Measurements from ENCODE around the gene ELAVL4. TPM values are rescaled to one million over a fixed set of nuclear protein-coding genes. Genes with fewer than 3 reads are reported as not detected.

ELAVL4 gene
- 1.1 TPM for polyA plus RNA-seq (2013, experiment 1 of 2)
- 0.96 TPM for polyA plus RNA-seq (2013, experiment 2 of 2)

GRCh38 chr1:50108497-50109059 is at the start of gene ELAVL4:
Gene ELAVL4, plus strand, starts transcription at chr1:50108920. Its CDS starts 270 bp downstream, at chr1:50109190.
- no peak within 1 kb of the TSS for H3K27ac ChIP-seq (ENCODE audit: low read depth, low read length, severe bottlenecking)

GRCh38 chr1:50060279-50060678 is 48.4 kb upstream of the ELAVL4 start:
- Histone ChIP-seq H3K36me3 (ENCODE audit: control insufficient read depth, insufficient read depth, low read length) (no peaks in the 10 kb centered on the region), H3K27ac (ENCODE audit: low read depth, low read length, severe bottlenecking) (no peak overlapping the region), H3K4me1 (ENCODE audit: control insufficient read depth, insufficient read depth, low read length, poor library complexity, severe bottlenecking) (no peaks in the 10 kb centered on the region), H3K4me3 (ENCODE audit: extremely low read depth, insufficient read depth, low read length, poor library complexity, severe bottlenecking) (no peak overlapping the region), H3K9me3 (ENCODE audit: control insufficient read depth, low read length) (peaks cover 24% of the 10 kb centered on the region)
- whole genome bisulfite sequencing, 2 experiments (ENCODE audit: insufficient coverage in 2 of 2) = 50 to 64% methylated on average over 1 of the region's 3 CpGs

More at GRCh38 chr1:50108497-50109059, at the start of gene ELAVL4:
- no peaks in the 10 kb centered on the region for H3K36me3 ChIP-seq (ENCODE audit: control insufficient read depth, insufficient read depth, low read length)
- no peak within 1 kb of the TSS for H3K4me3 ChIP-seq (ENCODE audit: extremely low read depth, insufficient read depth, low read length, poor library complexity, severe bottlenecking)
- no peaks in the 10 kb centered on the region for H3K4me1 ChIP-seq (ENCODE audit: control insufficient read depth, insufficient read depth, low read length, poor library complexity, severe bottlenecking)
- no peaks in the 10 kb centered on the region for H3K9me3 ChIP-seq (ENCODE audit: control insufficient read depth, low read length)
- WGBS, 2 experiments (ENCODE audit: insufficient coverage in 2 of 2) = 59 to 60% methylated on average over 8 to 9 of the region's 11 CpGs

GRCh38 chr1:50066806-50067205 is 41.9 kb upstream of the ELAVL4 start:
- H3K9me3 ChIP-seq (ENCODE audit: control insufficient read depth, low read length) = peaks cover 13% of the 10 kb centered on the region
- no peak overlapping the region for H3K27ac ChIP-seq (ENCODE audit: low read depth, low read length, severe bottlenecking)
- H3K4me3 ChIP-seq (ENCODE audit: extremely low read depth, insufficient read depth, low read length, poor library complexity, severe bottlenecking) = no peak overlapping the region
- no peaks in the 10 kb centered on the region for H3K4me1 ChIP-seq (ENCODE audit: control insufficient read depth, insufficient read depth, low read length, poor library complexity, severe bottlenecking)
- no peaks in the 10 kb centered on the region for H3K36me3 ChIP-seq (ENCODE audit: control insufficient read depth, insufficient read depth, low read length)
- no CpG with 5 or more reads among the region's 1 CpG for WGBS, 2 experiments (ENCODE audit: insufficient coverage in 2 of 2)

GRCh38 chr1:50074931-50075330 is 33.8 kb upstream of the ELAVL4 start:
- Histone ChIP-seq H3K4me3 (ENCODE audit: extremely low read depth, insufficient read depth, low read length, poor library complexity, severe bottlenecking) (no peak overlapping the region), H3K4me1 (ENCODE audit: control insufficient read depth, insufficient read depth, low read length, poor library complexity, severe bottlenecking) (no peaks in the 10 kb centered on the region), H3K9me3 (ENCODE audit: control insufficient read depth, low read length) (no peaks in the 10 kb centered on the region), H3K27ac (ENCODE audit: low read depth, low read length, severe bottlenecking) (no peak overlapping the region), H3K36me3 (ENCODE audit: control insufficient read depth, insufficient read depth, low read length) (no peaks in the 10 kb centered on the region)
- WGBS, 2 experiments (ENCODE audit: insufficient coverage in 2 of 2) = 44 to 80% methylated on average over 1 to 2 of the region's 2 CpGs

- Histone ChIP-seq H3K9me3 (ENCODE audit: control insufficient read depth, low read length) (no peaks in the 10 kb centered on the region), H3K4me1 (ENCODE audit: control insufficient read depth, insufficient read depth, low read length, poor library complexity, severe bottlenecking) (no peaks in the 10 kb centered on the region), H3K4me3 (ENCODE audit: extremely low read depth, insufficient read depth, low read length, poor library complexity, severe bottlenecking) (no peak overlapping the region), H3K27ac (ENCODE audit: low read depth, low read length, severe bottlenecking) (no peak overlapping the region), H3K36me3 (ENCODE audit: control insufficient read depth, insufficient read depth, low read length) (no peaks in the 10 kb centered on the region)
- WGBS, 2 experiments (ENCODE audit: insufficient coverage in 2 of 2) = 67% methylated on average over 1 of the region's 1 CpG; no CpG with 5 or more reads in 1 of the 2 experiments
These were observed 31.4 kb upstream of the ELAVL4 start for GRCh38 chr1:50077273-50077672.

- no CpG with 5 or more reads among the region's 3 CpGs for WGBS, 2 experiments (ENCODE audit: insufficient coverage in 2 of 2)
- Histone ChIP-seq H3K36me3 (ENCODE audit: control insufficient read depth, insufficient read depth, low read length) (no peaks in the 10 kb centered on the region), H3K9me3 (ENCODE audit: control insufficient read depth, low read length) (no peaks in the 10 kb centered on the region), H3K4me3 (ENCODE audit: extremely low read depth, insufficient read depth, low read length, poor library complexity, severe bottlenecking) (no peak overlapping the region), H3K4me1 (ENCODE audit: control insufficient read depth, insufficient read depth, low read length, poor library complexity, severe bottlenecking) (no peaks in the 10 kb centered on the region), H3K27ac (ENCODE audit: low read depth, low read length, severe bottlenecking) (no peak overlapping the region)
These were observed 27.7 kb upstream of the ELAVL4 start for GRCh38 chr1:50080904-50081586.

GRCh38 chr1:50084389-50084788 is 24.3 kb upstream of the ELAVL4 start:
- H3K9me3 ChIP-seq (ENCODE audit: control insufficient read depth, low read length) = peaks cover 6% of the 10 kb centered on the region
- no peak overlapping the region for H3K4me3 ChIP-seq (ENCODE audit: extremely low read depth, insufficient read depth, low read length, poor library complexity, severe bottlenecking)
- H3K27ac ChIP-seq (ENCODE audit: low read depth, low read length, severe bottlenecking) = no peak overlapping the region
- H3K4me1 ChIP-seq (ENCODE audit: control insufficient read depth, insufficient read depth, low read length, poor library complexity, severe bottlenecking) = no peaks in the 10 kb centered on the region
- WGBS, 2 experiments (ENCODE audit: insufficient coverage in 2 of 2) = no CpG with 5 or more reads among the region's 1 CpG
- no peaks in the 10 kb centered on the region for H3K36me3 ChIP-seq (ENCODE audit: control insufficient read depth, insufficient read depth, low read length)

GRCh38 chr1:50091068-50091467 is 17.7 kb upstream of the ELAVL4 start:
- peaks cover 6% of the 10 kb centered on the region for H3K9me3 ChIP-seq (ENCODE audit: control insufficient read depth, low read length)
- no peaks in the 10 kb centered on the region for H3K36me3 ChIP-seq (ENCODE audit: control insufficient read depth, insufficient read depth, low read length)
- H3K27ac ChIP-seq (ENCODE audit: low read depth, low read length, severe bottlenecking) = no peak overlapping the region
- H3K4me3 ChIP-seq (ENCODE audit: extremely low read depth, insufficient read depth, low read length, poor library complexity, severe bottlenecking) = no peak overlapping the region
- whole genome bisulfite sequencing, 2 experiments (ENCODE audit: insufficient coverage in 2 of 2) = 80 to 87% methylated on average over 7 of the region's 9 CpGs
- no peaks in the 10 kb centered on the region for H3K4me1 ChIP-seq (ENCODE audit: control insufficient read depth, insufficient read depth, low read length, poor library complexity, severe bottlenecking)

GRCh38 chr1:50095716-50096115 is 13.0 kb upstream of the ELAVL4 start:
- Histone ChIP-seq H3K36me3 (ENCODE audit: control insufficient read depth, insufficient read depth, low read length) (no peaks in the 10 kb centered on the region), H3K9me3 (ENCODE audit: control insufficient read depth, low read length) (no peaks in the 10 kb centered on the region), H3K27ac (ENCODE audit: low read depth, low read length, severe bottlenecking) (no peak overlapping the region), H3K4me3 (ENCODE audit: extremely low read depth, insufficient read depth, low read length, poor library complexity, severe bottlenecking) (no peak overlapping the region), H3K4me1 (ENCODE audit: control insufficient read depth, insufficient read depth, low read length, poor library complexity, severe bottlenecking) (no peaks in the 10 kb centered on the region)
- 67% methylated on average over 1 of the region's 3 CpGs for WGBS, 2 experiments (ENCODE audit: insufficient coverage in 2 of 2)

GRCh38 chr1:50097021-50097679 is 11.6 kb upstream of the ELAVL4 start:
- Histone ChIP-seq H3K4me3 (ENCODE audit: extremely low read depth, insufficient read depth, low read length, poor library complexity, severe bottlenecking) (no peak overlapping the region), H3K4me1 (ENCODE audit: control insufficient read depth, insufficient read depth, low read length, poor library complexity, severe bottlenecking) (no peaks in the 10 kb centered on the region), H3K27ac (ENCODE audit: low read depth, low read length, severe bottlenecking) (no peak overlapping the region), H3K9me3 (ENCODE audit: control insufficient read depth, low read length) (no peaks in the 10 kb centered on the region), H3K36me3 (ENCODE audit: control insufficient read depth, insufficient read depth, low read length) (no peaks in the 10 kb centered on the region)
- no CpG with 5 or more reads among the region's 2 CpGs for WGBS, 2 experiments (ENCODE audit: insufficient coverage in 2 of 2)

GRCh38 chr1:50097791-50098190 is 10.9 kb upstream of the ELAVL4 start:
- H3K27ac ChIP-seq (ENCODE audit: low read depth, low read length, severe bottlenecking) = no peak overlapping the region
- H3K4me3 ChIP-seq (ENCODE audit: extremely low read depth, insufficient read depth, low read length, poor library complexity, severe bottlenecking) = no peak overlapping the region
- H3K36me3 ChIP-seq (ENCODE audit: control insufficient read depth, insufficient read depth, low read length) = no peaks in the 10 kb centered on the region
- H3K4me1 ChIP-seq (ENCODE audit: control insufficient read depth, insufficient read depth, low read length, poor library complexity, severe bottlenecking) = no peaks in the 10 kb centered on the region
- H3K9me3 ChIP-seq (ENCODE audit: control insufficient read depth, low read length) = no peaks in the 10 kb centered on the region
